NCI-H524 (cell line): ENCODE data around the gene AMACR.

Experiments used
- DNase-seq, 2 experiments: peaks; one replicate each; lab custom pipeline; 2025; lab: John Stamatoyannopoulos, UW

The AMACR gene

GRCh38 chr5:34007621-34008600 lies at the start of gene AMACR:
Gene AMACR, minus strand, starts transcription at chr5:34008050. Its CDS starts 31 bp downstream, at chr5:34008019.
- peak; percentile 96 to 97 for DNase-seq

GRCh38 chr5:34057569-34057968 lies 49.7 kb upstream of the AMACR start:
- DNase-seq: no peak

- DNase-seq: no peak
These were observed 49.3 kb upstream of the AMACR start for GRCh38 chr5:34057118-34057517.

GRCh38 chr5:34055667-34056066 lies 47.8 kb upstream of the AMACR start:
- DNase-seq: peak in 1 of 2 experiments; percentile 22

- DNase-seq: no peak
These were observed 46.5 kb upstream of the AMACR start for GRCh38 chr5:34054400-34054729.

GRCh38 chr5:34053571-34054399 lies 45.9 kb upstream of the AMACR start:
- DNase-seq: peak; percentile 59 to 87

GRCh38 chr5:34053133-34053532 lies 45.3 kb upstream of the AMACR start:
- no peak for DNase-seq

- no peak for DNase-seq
These were observed 43.6 kb upstream of the AMACR start for GRCh38 chr5:34051374-34051980.

- DNase-seq: no peak
These were observed 40.1 kb upstream of the AMACR start for GRCh38 chr5:34047774-34048572.

- no peak for DNase-seq
These were observed 39.3 kb upstream of the AMACR start for GRCh38 chr5:34047143-34047542.

- no peak for DNase-seq
These were observed 38.1 kb upstream of the AMACR start for GRCh38 chr5:34045996-34046395.

GRCh38 chr5:34045023-34045422 lies 37.2 kb upstream of the AMACR start:
- no peak for DNase-seq

- DNase-seq: no peak
These were observed 35.4 kb upstream of the AMACR start, which contains the start of gene C1QTNF3 for GRCh38 chr5:34043099-34043876. Gene C1QTNF3, minus strand, starts transcription at chr5:34043213. Its CDS starts 88 bp downstream, at chr5:34043125.

- DNase-seq: no peak
These were observed 34.5 kb upstream of the AMACR start for GRCh38 chr5:34042321-34042720.

GRCh38 chr5:34041247-34041972 lies 33.6 kb upstream of the AMACR start:
- DNase-seq: no peak

GRCh38 chr5:34040472-34040871 lies 32.6 kb upstream of the AMACR start:
- DNase-seq: no peak

- no peak for DNase-seq
These were observed 31.7 kb upstream of the AMACR start for GRCh38 chr5:34039398-34040157.

- DNase-seq: no peak
These were observed 31.0 kb upstream of the AMACR start for GRCh38 chr5:34038838-34039237.

- no peak for DNase-seq
These were observed 30.5 kb upstream of the AMACR start for GRCh38 chr5:34038390-34038789.
